Sigmoid colon (tissue), 7 donors: ENCODE results near the gene MYO1C. TPM values are rescaled to one million over a fixed set of nuclear protein-coding genes. Genes with fewer than 3 reads are reported as not detected.
A peak's percentile ranks its signal among the peaks of the same experiment; 100 is the strongest.

Experiments used
- DNase-seq: peaks from one replicate; pipeline ENCODE4 v3.0.0-alpha.2; 2019
- H3K27ac ChIP-seq, 4 donors: fragments of 200-600 bp; sonication (generic); one replicate each; pipeline ENCODE4 v1.5.1; 2016 to 2019; ENCODE audit warnings: mild to moderate bottlenecking in 1 of 4
- H3K27me3 ChIP-seq, 3 donors: fragments of 200-600 bp; sonication (generic); one replicate each; pipeline ENCODE4 v1.5.1; 2019; ENCODE audit warnings: mild to moderate bottlenecking in 1 of 3
- H3K36me3 ChIP-seq, 4 donors: fragments of 200-600 bp; sonication (generic); one replicate each; pipeline ENCODE4 v1.5.1; 2016 to 2019
- H3K4me1 ChIP-seq, 4 donors: fragments of 200-600 bp; sonication (generic); one replicate each; pipeline ENCODE4 v1.5.1; 2017 to 2019
- H3K4me3 ChIP-seq, 4 donors: fragments of 200-600 bp; sonication (generic); one replicate each; pipeline ENCODE4 v1.5.1; 2017 to 2019; ENCODE audit warnings: mild to moderate bottlenecking in 2 of 4, moderate library complexity in 1 of 4
- H3K9me3 ChIP-seq, 4 donors: fragments of 200-600 bp in 3 of 4; sonication (generic) in 3 of 4; one replicate each; pipeline versions ENCODE4 v1.5.1 to v1.6.1; 2013 to 2019
- CTCF ChIP-seq, 4 experiments: fragments of 450-650 bp in 3 of 4; fragments of 200-600 bp in 1 of 4; IDR thresholded peaks; one replicate each; pipeline ENCODE4 v1.5.1; 2016 to 2019; ENCODE audit warnings: antibody characterized with exemption in 4 of 4, mild to moderate bottlenecking in 3 of 4, moderate library complexity in 2 of 4
- EP300 ChIP-seq, 4 donors: sonication (generic); formaldehyde crosslinking; IDR thresholded peaks; one replicate each; pipeline ENCODE4 v1.6.1; 2017; ENCODE audit warnings: antibody characterized with exemption in 4 of 4
- POLR2A ChIP-seq, 2 donors: fragments of 450-650 bp; IDR thresholded peaks; one replicate each; pipeline ENCODE4 v1.6.1; 2016; ENCODE audit warnings: antibody characterized with exemption in 2 of 2, mild to moderate bottlenecking in 2 of 2, moderate library complexity in 2 of 2
- POLR2AphosphoS5 ChIP-seq, 4 donors: sonication (generic); formaldehyde crosslinking; IDR thresholded peaks; one replicate each; pipeline ENCODE4 v1.6.1; 2017; ENCODE audit warnings: antibody characterized with exemption in 4 of 4
- WGBS, 2 donors: extraction: QIAGEN DNeasy Blood & Tissue Kit; methylation state at CpG; one replicate each; pipeline ENCODE4 v1.1.7; 2013; 5-methylcytosine and 5-hydroxymethylcytosine counted together
- intact Hi-C: fragments of 100-400 bp; cut with DNase I; formaldehyde crosslinking; loops from one replicate; pipeline ENCODE4 v1.15.1; 2023
- polyA plus RNA-seq, 3 donors: library from polyadenylated mRNA; stranded (reverse); fragments of 200-250 nt; gene quantifications; one replicate each; pipeline ENCODE4 v1.2.3, GENCODE V29; 2013
- total RNA-seq, 4 donors: library from RNA; depleted of rRNA; stranded (reverse); fragments of >200 nt; gene quantifications; one replicate each; pipeline ENCODE4 v1.1.0, GENCODE V29; 2016
- donor health status: healthy with polysubstance abuse.
- donor health status: Bipolar disorder and iron deficiency.
- donor health status: healthy.

Gene MYO1C
- total and polyA plus RNA-seq, 7 donors: 72.7 to 179 (median 116) TPM

GRCh38 chr17:1504866-1505265, 12.4 kb upstream of the MYO1C start:
- no peak for TF ChIP-seq POLR2AphosphoS5 (IDR thresholded peaks at IDR 0.05)
- H3K36me3 ChIP-seq: peaks cover 7 to 76% (median 31%) of the 10 kb centered on the region in 4 donors

GRCh38 chr17:1503699-1504098, 11.2 kb upstream of the MYO1C start:
- Histone ChIP-seq H3K4me3 (no peak overlapping the region), H3K4me1 (no peaks in the 10 kb centered on the region), H3K27ac (no peak overlapping the region), H3K27me3 (no peaks in the 10 kb centered on the region), H3K9me3 (no peaks in the 10 kb centered on the region), H3K36me3 (peaks cover 7 to 77% (median 24%) of the 10 kb centered on the region in 4 donors)
- TF ChIP-seq POLR2A (IDR thresholded peaks at IDR 0.05): no peak
- no peak for TF ChIP-seq POLR2AphosphoS5 (IDR thresholded peaks at IDR 0.05)
- no peak for TF ChIP-seq EP300 (IDR thresholded peaks at IDR 0.05)
- no peak for TF ChIP-seq CTCF (IDR thresholded peaks at IDR 0.05)
- no peak for DNase-seq
- intact Hi-C loops: no loop called here
- 77 to 89% methylated on average over 10 of the region's 10 CpGs for WGBS, 2 donors

More at GRCh38 chr17:1504866-1505265, 12.4 kb upstream of the MYO1C start:
- Histone ChIP-seq H3K4me1 (no peaks in the 10 kb centered on the region), H3K27ac (no peak overlapping the region), H3K27me3 (no peaks in the 10 kb centered on the region), H3K9me3 (no peaks in the 10 kb centered on the region), H3K4me3 (no peak overlapping the region)
- no peak for DNase-seq
- intact Hi-C loops: no loop called here
- 90 to 92% methylated on average over 3 of the region's 3 CpGs for WGBS, 2 donors

- peaks cover 0 to 33% (median 29%) of the 10 kb centered on the region in 4 donors for H3K4me1 ChIP-seq
- DNase-seq: no peak
- 72 to 84% methylated on average over 9 of the region's 9 CpGs for WGBS, 2 donors
- no peak overlapping the region for H3K27ac ChIP-seq
- H3K27me3 ChIP-seq: no peaks in the 10 kb centered on the region
- intact Hi-C loops: no loop called here
- no peak for TF ChIP-seq EP300 (IDR thresholded peaks at IDR 0.05)
- no peaks in the 10 kb centered on the region for H3K9me3 ChIP-seq
- H3K36me3 ChIP-seq: peaks cover 0 to 68% (median 4%) of the 10 kb centered on the region in 4 donors
- H3K4me3 ChIP-seq: no peak overlapping the region
Observed at GRCh38 chr17:1498869-1499268, 6.4 kb upstream of the MYO1C start.

- DNase-seq: no peak
- TF ChIP-seq POLR2AphosphoS5 (IDR thresholded peaks at IDR 0.05): no peak
- no peak for TF ChIP-seq POLR2A (IDR thresholded peaks at IDR 0.05)
- TF ChIP-seq CTCF (IDR thresholded peaks at IDR 0.05): no peak
- no peak for TF ChIP-seq EP300 (IDR thresholded peaks at IDR 0.05)
- no peak overlapping the region for H3K4me3 ChIP-seq
- H3K27me3 ChIP-seq: no peaks in the 10 kb centered on the region
- WGBS, 2 donors: 78 to 94% methylated on average over 2 of the region's 2 CpGs
- peaks cover 0 to 62% (median 4%) of the 10 kb centered on the region in 4 donors for H3K36me3 ChIP-seq
- no peak overlapping the region for H3K27ac ChIP-seq
- intact Hi-C loops: no loop called here
- no peaks in the 10 kb centered on the region for H3K9me3 ChIP-seq
- peaks cover 0 to 40% (median 35%) of the 10 kb centered on the region in 4 donors for H3K4me1 ChIP-seq
Observed at GRCh38 chr17:1498233-1498632, 5.7 kb upstream of the MYO1C start.

- no peaks in the 10 kb centered on the region for H3K27me3 ChIP-seq
- H3K4me1 ChIP-seq: peaks cover 0 to 44% (median 39%) of the 10 kb centered on the region in 4 donors
- no peak for DNase-seq
- no peak overlapping the region for H3K4me3 ChIP-seq
- intact Hi-C loops: no loop called here
- TF ChIP-seq CTCF (IDR thresholded peaks at IDR 0.05): no peak
- no peak for TF ChIP-seq EP300 (IDR thresholded peaks at IDR 0.05)
- no peak for TF ChIP-seq POLR2AphosphoS5 (IDR thresholded peaks at IDR 0.05)
- TF ChIP-seq POLR2A (IDR thresholded peaks at IDR 0.05): no peak
- no peaks in the 10 kb centered on the region for H3K9me3 ChIP-seq
- 77 to 93% methylated on average over 15 of the region's 15 CpGs for WGBS, 2 donors
- peaks cover 0 to 62% (median 4%) of the 10 kb centered on the region in 4 donors for H3K36me3 ChIP-seq
- H3K27ac ChIP-seq: peak overlapping the region in 2 of 4 donors; percentile 21 to 100
Observed at GRCh38 chr17:1497831-1498230, 5.3 kb upstream of the MYO1C start.

GRCh38 chr17:1496869-1497268, 4.4 kb upstream of the MYO1C start:
- DNase-seq: no peak
- 92 to 95% methylated on average over 14 of the region's 14 CpGs for WGBS, 2 donors
- peaks cover 0 to 53% (median 49%) of the 10 kb centered on the region in 4 donors for H3K4me1 ChIP-seq
- peaks cover 0 to 56% (median 4%) of the 10 kb centered on the region in 4 donors for H3K36me3 ChIP-seq
- H3K27ac ChIP-seq: peak overlapping the region; percentile 90 to 100 (median 98)
- no peaks in the 10 kb centered on the region for H3K27me3 ChIP-seq
- H3K9me3 ChIP-seq: no peaks in the 10 kb centered on the region
- intact Hi-C loops: no loop called here
- H3K4me3 ChIP-seq: no peak overlapping the region
- TF ChIP-seq POLR2AphosphoS5 (IDR thresholded peaks at IDR 0.05) (no peak), EP300 (IDR thresholded peaks at IDR 0.05) (no peak), CTCF (IDR thresholded peaks at IDR 0.05) (no peak), POLR2A (IDR thresholded peaks at IDR 0.05) (no peak)
